ENCODE data around the gene INAFM2. TPM values are rescaled to one million over a fixed set of nuclear protein-coding genes. Genes with fewer than 3 reads are reported as not detected.

INAFM2 gene
- total RNA-seq, 1 experiment from 2014 or later: 25.4 TPM

DNA sequence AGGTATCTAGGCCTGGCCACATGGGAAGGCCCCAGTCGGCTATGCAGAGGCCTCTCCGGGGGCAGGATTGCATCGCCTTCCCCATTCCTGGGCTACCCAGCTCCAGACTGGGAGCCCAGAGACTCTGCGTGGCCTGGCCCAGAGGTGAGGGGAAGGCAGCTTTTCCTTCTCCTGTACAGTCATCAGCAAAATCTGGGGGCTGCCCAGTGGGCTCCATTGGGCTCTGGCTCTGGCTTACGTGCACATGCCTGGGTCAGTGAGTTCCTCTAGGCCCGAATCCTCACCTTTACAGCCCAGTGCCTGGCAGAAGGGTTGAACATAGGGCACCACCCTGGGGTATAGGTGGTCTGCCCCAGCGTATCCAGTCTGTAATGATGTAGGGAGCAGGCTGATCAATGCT is 36.7 kb upstream of the INAFM2 start:
- peaks cover 83% of the 10 kb centered on the region for H3K27me3 Mint-ChIP-seq (ENCODE audit: low read depth)
- no peak overlapping the region for H3K9ac ChIP-seq (ENCODE audit: extremely low read depth, insufficient read length, low read length)

More for the DNA sequence above, 36.7 kb upstream of the INAFM2 start:
- Histone ChIP-seq H3K18ac (ENCODE audit: insufficient read length, low read depth, low read length) (no peak overlapping the region), H3K4me1 (ENCODE audit: insufficient read depth, low read length) (peaks cover 5% of the 10 kb centered on the region), H4K8ac (replicated peaks; ENCODE audit: insufficient read length, low read depth, low read length) (no peak overlapping the region), H3K27ac (ENCODE audit: insufficient read length, low read depth, low read length) (no peak overlapping the region), H2BK12ac (ENCODE audit: insufficient read length, low read depth, low read length) (no peak overlapping the region), H3K23me2 (ENCODE audit: insufficient read length, low read depth, low read length, poor library complexity, severe bottlenecking) (peaks cover 12% of the 10 kb centered on the region), H3K4me2 (ENCODE audit: insufficient read depth, insufficient read length, low read length) (no peak overlapping the region), H4K5ac (ENCODE audit: insufficient read length, low read depth, low read length) (no peak overlapping the region), H3K79me1 (ENCODE audit: insufficient read depth, low read depth, low read length, poor library complexity, severe bottlenecking) (no peaks in the 10 kb centered on the region), H3K27me3 (ENCODE audit: insufficient read depth, low read length) (peaks cover 23% of the 10 kb centered on the region; the same call in 1 of the 2 replicates), H3K23ac (ENCODE audit: insufficient read length, low read depth, low read length) (no peak overlapping the region), H3K14ac (ENCODE audit: insufficient read depth, low read length) (no peak overlapping the region), H3K4ac (ENCODE audit: low read depth, low read length) (no peak overlapping the region), H3T11ph (ENCODE audit: low read length) (no peak overlapping the region), H2BK15ac (ENCODE audit: low read depth, low read length) (no peak overlapping the region), H4K20me1 (ENCODE audit: control insufficient read depth, insufficient read depth, insufficient read length) (no peaks in the 10 kb centered on the region), H3K9me3 (ENCODE audit: control insufficient read depth, low read depth, low read length) (no peaks in the 10 kb centered on the region), H2BK120ac (ENCODE audit: low read depth, low read length, poor library complexity, severe bottlenecking) (no peak overlapping the region), H2BK20ac (ENCODE audit: low read depth, low read length, poor library complexity, severe bottlenecking) (no peak overlapping the region), H3K79me2 (ENCODE audit: insufficient read depth, low read length) (no peaks in the 10 kb centered on the region), H2BK5ac (ENCODE audit: insufficient read length, low read length) (no peak overlapping the region), H2AFZ (ENCODE audit: low read length) (no peak overlapping the region), H4K91ac (ENCODE audit: insufficient read length, low read depth, low read length) (no peak overlapping the region), H3K56ac (ENCODE audit: insufficient read length, low read depth, low read length) (no peak overlapping the region), H2AK5ac (ENCODE audit: insufficient read length, low read length) (no peak overlapping the region)
- H3K9me3 Mint-ChIP-seq: no peaks in the 10 kb centered on the region
- H3K4me3 Mint-ChIP-seq: no peak overlapping the region
- no peaks in the 10 kb centered on the region; a peak in 1 of 7 replicates for H3K36me3 Mint-ChIP-seq (ENCODE audit: insufficient read depth in 1 of 3, low read depth in 3 of 3)
- DNase-seq: no peak
- H3K4me1 Mint-ChIP-seq: peaks cover 33 to 44% of the 10 kb centered on the region in 2 experiments
- WGBS (ENCODE audit: extremely low coverage, insufficient read length, low lambda C conversion rate): no CpG with 5 or more reads among the region's 7 CpGs
- H3K27ac Mint-ChIP-seq: no peak overlapping the region
- TF ChIP-seq, protein P1, sequence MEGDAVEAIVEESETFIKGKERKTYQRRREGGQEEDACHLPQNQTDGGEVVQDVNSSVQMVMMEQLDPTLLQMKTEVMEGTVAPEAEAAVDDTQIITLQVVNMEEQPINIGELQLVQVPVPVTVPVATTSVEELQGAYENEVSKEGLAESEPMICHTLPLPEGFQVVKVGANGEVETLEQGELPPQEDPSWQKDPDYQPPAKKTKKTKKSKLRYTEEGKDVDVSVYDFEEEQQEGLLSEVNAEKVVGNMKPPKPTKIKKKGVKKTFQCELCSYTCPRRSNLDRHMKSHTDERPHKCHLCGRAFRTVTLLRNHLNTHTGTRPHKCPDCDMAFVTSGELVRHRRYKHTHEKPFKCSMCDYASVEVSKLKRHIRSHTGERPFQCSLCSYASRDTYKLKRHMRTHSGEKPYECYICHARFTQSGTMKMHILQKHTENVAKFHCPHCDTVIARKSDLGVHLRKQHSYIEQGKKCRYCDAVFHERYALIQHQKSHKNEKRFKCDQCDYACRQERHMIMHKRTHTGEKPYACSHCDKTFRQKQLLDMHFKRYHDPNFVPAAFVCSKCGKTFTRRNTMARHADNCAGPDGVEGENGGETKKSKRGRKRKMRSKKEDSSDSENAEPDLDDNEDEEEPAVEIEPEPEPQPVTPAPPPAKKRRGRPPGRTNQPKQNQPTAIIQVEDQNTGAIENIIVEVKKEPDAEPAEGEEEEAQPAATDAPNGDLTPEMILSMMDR (conservative IDR thresholded peaks at IDR 0.05): no peak
